Uterus (tissue), 2 donors: ENCODE results near the gene CXCL8.

Source experiments
- POLR2A ChIP-seq, 2 donors: fragments of 450-650 bp; IDR thresholded peaks; one replicate each; pipeline ENCODE4 v1.6.1; 2016; ENCODE audit warnings: antibody characterized with exemption in 2 of 2, mild to moderate bottlenecking in 1 of 2, moderate library complexity in 1 of 2
- TF ChIP-seq, protein P1 (sequence below), 4 experiments: fragments of 200-600 bp in 2 of 4; fragments of 450-650 bp in 2 of 4; sonication (generic) in 2 of 4; IDR thresholded peaks; one replicate each; pipeline ENCODE4 v1.5.1; 2016 to 2019; ENCODE audit warnings: antibody characterized with exemption in 4 of 4, mild to moderate bottlenecking in 2 of 4, moderate library complexity in 1 of 4

DNA sequence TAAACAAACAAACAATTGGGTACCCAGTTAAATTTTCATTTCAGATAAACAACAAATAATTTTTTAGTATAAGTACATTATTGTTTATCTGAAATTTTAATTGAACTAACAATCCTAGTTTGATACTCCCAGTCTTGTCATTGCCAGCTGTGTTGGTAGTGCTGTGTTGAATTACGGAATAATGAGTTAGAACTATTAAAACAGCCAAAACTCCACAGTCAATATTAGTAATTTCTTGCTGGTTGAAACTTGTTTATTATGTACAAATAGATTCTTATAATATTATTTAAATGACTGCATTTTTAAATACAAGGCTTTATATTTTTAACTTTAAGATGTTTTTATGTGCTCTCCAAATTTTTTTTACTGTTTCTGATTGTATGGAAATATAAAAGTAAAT, 2.9 kb downstream of the CXCL8 start:
- TF ChIP-seq, protein P1, sequence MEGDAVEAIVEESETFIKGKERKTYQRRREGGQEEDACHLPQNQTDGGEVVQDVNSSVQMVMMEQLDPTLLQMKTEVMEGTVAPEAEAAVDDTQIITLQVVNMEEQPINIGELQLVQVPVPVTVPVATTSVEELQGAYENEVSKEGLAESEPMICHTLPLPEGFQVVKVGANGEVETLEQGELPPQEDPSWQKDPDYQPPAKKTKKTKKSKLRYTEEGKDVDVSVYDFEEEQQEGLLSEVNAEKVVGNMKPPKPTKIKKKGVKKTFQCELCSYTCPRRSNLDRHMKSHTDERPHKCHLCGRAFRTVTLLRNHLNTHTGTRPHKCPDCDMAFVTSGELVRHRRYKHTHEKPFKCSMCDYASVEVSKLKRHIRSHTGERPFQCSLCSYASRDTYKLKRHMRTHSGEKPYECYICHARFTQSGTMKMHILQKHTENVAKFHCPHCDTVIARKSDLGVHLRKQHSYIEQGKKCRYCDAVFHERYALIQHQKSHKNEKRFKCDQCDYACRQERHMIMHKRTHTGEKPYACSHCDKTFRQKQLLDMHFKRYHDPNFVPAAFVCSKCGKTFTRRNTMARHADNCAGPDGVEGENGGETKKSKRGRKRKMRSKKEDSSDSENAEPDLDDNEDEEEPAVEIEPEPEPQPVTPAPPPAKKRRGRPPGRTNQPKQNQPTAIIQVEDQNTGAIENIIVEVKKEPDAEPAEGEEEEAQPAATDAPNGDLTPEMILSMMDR (IDR thresholded peaks at IDR 0.05), result no peak
- no peak for TF ChIP-seq POLR2A (IDR thresholded peaks at IDR 0.05)
